ENCODE data around the gene LRRK2. TPM values are rescaled to one million over a fixed set of nuclear protein-coding genes. Genes with fewer than 3 reads are reported as not detected.

LRRK2 gene
- total and polyA plus RNA-seq, 4 donors = 1.5 to 11.5 (median 4.9) TPM

GRCh38 chr12:40222247-40222646 is 2.5 kb upstream of the LRRK2 start:
- WGBS = 77% methylated on average over 2 of the region's 2 CpGs
- Histone ChIP-seq H3K36me3 (ENCODE audit: control insufficient read depth in 4 of 4, insufficient read depth in 3 of 4, low read depth in 1 of 4, low read length in 3 of 4) (no peaks in the 10 kb centered on the region), H3K4me3 (ENCODE audit: low read depth in 1 of 3, low read length in 3 of 3) (no peak overlapping the region), H3K9me3 (ENCODE audit: control insufficient read depth in 4 of 4, low read length in 3 of 4) (no peaks in the 10 kb centered on the region), H3K27ac (ENCODE audit: low read depth in 1 of 2, low read length in 2 of 2) (no peak overlapping the region), H3K9ac (ENCODE audit: low read depth in 1 of 2, low read length in 2 of 2) (no peak overlapping the region), H3K4me1 (ENCODE audit: control insufficient read depth in 4 of 4, insufficient read depth in 4 of 4, low read length in 3 of 4) (peaks cover 0 to 27% (median 3%) of the 10 kb centered on the region in 4 donors), H3K27me3 (ENCODE audit: control insufficient read depth in 4 of 4, insufficient read depth in 4 of 4, low read length in 3 of 4) (no peaks in the 10 kb centered on the region)
- no peak for DNase-seq (ENCODE audit: low spot score)
- no peak for TF ChIP-seq TAF1 (conservative IDR thresholded peaks at IDR 0.05)
- TF ChIP-seq FOXA1 (IDR thresholded peaks at IDR 0.05) = no peak
- no peak for TF ChIP-seq GABPA (IDR thresholded peaks at IDR 0.05 in 1 of 2, conservative IDR thresholded peaks at IDR 0.05 in 1 of 2)
- TF ChIP-seq RXRA (IDR thresholded peaks at IDR 0.05) = no peak
- TF ChIP-seq RAD21 (IDR thresholded peaks at IDR 0.05) = no peak
- TF ChIP-seq YY1 (IDR thresholded peaks at IDR 0.05) = no peak

GRCh38 chr12:40223646-40224045 is 1.2 kb upstream of the LRRK2 start:
- peak overlapping the region; percentile 96 to 99 for H3K9ac ChIP-seq (ENCODE audit: low read depth in 1 of 2, low read length in 2 of 2)
- H3K9me3 ChIP-seq (ENCODE audit: control insufficient read depth in 4 of 4, low read length in 3 of 4) = no peaks in the 10 kb centered on the region
- H3K4me3 ChIP-seq (ENCODE audit: low read depth in 1 of 3, low read length in 3 of 3) = peak overlapping the region; percentile 41 to 90 (median 87)
- DNase-seq (ENCODE audit: low spot score) = no peak
- H3K4me1 ChIP-seq (ENCODE audit: control insufficient read depth in 4 of 4, insufficient read depth in 4 of 4, low read length in 3 of 4) = peaks cover 0 to 27% (median 3%) of the 10 kb centered on the region in 4 donors
- TF ChIP-seq TAF1 (conservative IDR thresholded peaks at IDR 0.05) (no peak), HNF4A (conservative IDR thresholded peaks at IDR 0.05) (no peak), GABPA (IDR thresholded peaks at IDR 0.05 in 1 of 2, conservative IDR thresholded peaks at IDR 0.05 in 1 of 2) (no peak)
- no peaks in the 10 kb centered on the region for H3K36me3 ChIP-seq (ENCODE audit: control insufficient read depth in 4 of 4, insufficient read depth in 3 of 4, low read depth in 1 of 4, low read length in 3 of 4)
- no peaks in the 10 kb centered on the region for H3K27me3 ChIP-seq (ENCODE audit: control insufficient read depth in 4 of 4, insufficient read depth in 4 of 4, low read length in 3 of 4)
- peak overlapping the region; percentile 96 for H3K27ac ChIP-seq (ENCODE audit: low read depth in 1 of 2, low read length in 2 of 2)

DNA sequence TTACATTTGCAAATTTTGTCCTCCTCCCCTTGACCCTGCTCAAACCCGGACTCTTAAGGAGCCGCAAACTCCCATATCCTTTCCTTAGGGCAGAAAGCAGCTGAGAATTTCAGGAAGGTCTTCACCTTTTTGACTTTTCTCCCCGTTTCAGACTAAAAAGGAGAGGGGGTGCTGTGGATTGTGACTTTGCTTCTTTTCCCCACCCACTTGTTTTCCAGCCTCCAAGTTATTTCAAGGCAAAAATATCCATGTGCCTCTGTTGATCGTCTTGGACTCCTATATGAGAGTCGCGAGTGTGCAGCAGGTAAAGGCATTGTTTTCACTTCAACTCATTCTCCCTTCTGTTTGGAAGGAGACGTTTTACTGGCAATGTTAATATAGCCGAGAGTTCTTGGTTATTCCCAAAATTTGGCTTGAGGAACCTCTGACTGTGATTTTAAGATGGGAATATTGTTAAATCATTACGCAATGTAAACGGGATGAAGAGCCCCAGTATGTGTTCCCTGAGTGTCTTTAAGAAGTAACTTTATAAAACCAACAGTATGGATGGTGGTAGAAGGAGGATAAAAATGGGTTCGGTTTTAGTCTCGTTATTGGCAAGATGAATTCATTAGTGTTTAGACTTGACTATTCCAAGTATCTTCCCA is 663 bp downstream of the LRRK2 start:
- no peak for DNase-seq (ENCODE audit: low spot score)
- Histone ChIP-seq H3K9me3 (ENCODE audit: control insufficient read depth in 4 of 4, low read length in 3 of 4) (no peaks in the 10 kb centered on the region), H3K4me3 (ENCODE audit: low read depth in 1 of 3, low read length in 3 of 3) (peak overlapping the region; percentile 79 to 90 (median 87)), H3K27ac (ENCODE audit: low read depth in 1 of 2, low read length in 2 of 2) (peak overlapping the region; percentile 96), H3K4me1 (ENCODE audit: control insufficient read depth in 4 of 4, insufficient read depth in 4 of 4, low read length in 3 of 4) (peaks cover 1 to 30% (median 7%) of the 10 kb centered on the region in 4 donors), H3K27me3 (ENCODE audit: control insufficient read depth in 4 of 4, insufficient read depth in 4 of 4, low read length in 3 of 4) (no peaks in the 10 kb centered on the region), H3K36me3 (ENCODE audit: control insufficient read depth in 4 of 4, insufficient read depth in 3 of 4, low read depth in 1 of 4, low read length in 3 of 4) (no peaks in the 10 kb centered on the region), H3K9ac (ENCODE audit: low read depth in 1 of 2, low read length in 2 of 2) (peak overlapping the region; percentile 93 to 99)
- no peak for TF ChIP-seq RXRA (IDR thresholded peaks at IDR 0.05)
- TF ChIP-seq GABPA (IDR thresholded peaks at IDR 0.05 in 1 of 2, conservative IDR thresholded peaks at IDR 0.05 in 1 of 2) = no peak
- no peak for TF ChIP-seq CTCF (IDR thresholded peaks at IDR 0.05; ENCODE audit: low read depth, low read length, missing input control)
- no peak for TF ChIP-seq ZBTB33 (IDR thresholded peaks at IDR 0.05)
- TF ChIP-seq JUND (IDR thresholded peaks at IDR 0.05) = no peak
- TF ChIP-seq, protein P1, sequence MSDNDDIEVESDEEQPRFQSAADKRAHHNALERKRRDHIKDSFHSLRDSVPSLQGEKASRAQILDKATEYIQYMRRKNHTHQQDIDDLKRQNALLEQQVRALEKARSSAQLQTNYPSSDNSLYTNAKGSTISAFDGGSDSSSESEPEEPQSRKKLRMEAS (IDR thresholded peaks at IDR 0.05) = no peak
- no peak for TF ChIP-seq NR2F2 (IDR thresholded peaks at IDR 0.05)
- TF ChIP-seq ATF3 (IDR thresholded peaks at IDR 0.05) = no peak
- no peak for TF ChIP-seq HNF4A (conservative IDR thresholded peaks at IDR 0.05)
- no peak for TF ChIP-seq HNF4G (IDR thresholded peaks at IDR 0.05)
- TF ChIP-seq, protein P2, sequence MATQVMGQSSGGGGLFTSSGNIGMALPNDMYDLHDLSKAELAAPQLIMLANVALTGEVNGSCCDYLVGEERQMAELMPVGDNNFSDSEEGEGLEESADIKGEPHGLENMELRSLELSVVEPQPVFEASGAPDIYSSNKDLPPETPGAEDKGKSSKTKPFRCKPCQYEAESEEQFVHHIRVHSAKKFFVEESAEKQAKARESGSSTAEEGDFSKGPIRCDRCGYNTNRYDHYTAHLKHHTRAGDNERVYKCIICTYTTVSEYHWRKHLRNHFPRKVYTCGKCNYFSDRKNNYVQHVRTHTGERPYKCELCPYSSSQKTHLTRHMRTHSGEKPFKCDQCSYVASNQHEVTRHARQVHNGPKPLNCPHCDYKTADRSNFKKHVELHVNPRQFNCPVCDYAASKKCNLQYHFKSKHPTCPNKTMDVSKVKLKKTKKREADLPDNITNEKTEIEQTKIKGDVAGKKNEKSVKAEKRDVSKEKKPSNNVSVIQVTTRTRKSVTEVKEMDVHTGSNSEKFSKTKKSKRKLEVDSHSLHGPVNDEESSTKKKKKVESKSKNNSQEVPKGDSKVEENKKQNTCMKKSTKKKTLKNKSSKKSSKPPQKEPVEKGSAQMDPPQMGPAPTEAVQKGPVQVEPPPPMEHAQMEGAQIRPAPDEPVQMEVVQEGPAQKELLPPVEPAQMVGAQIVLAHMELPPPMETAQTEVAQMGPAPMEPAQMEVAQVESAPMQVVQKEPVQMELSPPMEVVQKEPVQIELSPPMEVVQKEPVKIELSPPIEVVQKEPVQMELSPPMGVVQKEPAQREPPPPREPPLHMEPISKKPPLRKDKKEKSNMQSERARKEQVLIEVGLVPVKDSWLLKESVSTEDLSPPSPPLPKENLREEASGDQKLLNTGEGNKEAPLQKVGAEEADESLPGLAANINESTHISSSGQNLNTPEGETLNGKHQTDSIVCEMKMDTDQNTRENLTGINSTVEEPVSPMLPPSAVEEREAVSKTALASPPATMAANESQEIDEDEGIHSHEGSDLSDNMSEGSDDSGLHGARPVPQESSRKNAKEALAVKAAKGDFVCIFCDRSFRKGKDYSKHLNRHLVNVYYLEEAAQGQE (IDR thresholded peaks at IDR 0.05) = no peak
- no peak for TF ChIP-seq FOXA1 (IDR thresholded peaks at IDR 0.05)
- TF ChIP-seq TAF1 (conservative IDR thresholded peaks at IDR 0.05) = no peak
- no peak for TF ChIP-seq FOXA2 (IDR thresholded peaks at IDR 0.05)
- TF ChIP-seq YY1 (IDR thresholded peaks at IDR 0.05) = no peak
- 27% methylated on average over 12 of the region's 12 CpGs for WGBS

Data from liver (tissue), 9 donors.